ENCODE data around the gene OR2L5.

The OR2L5 gene

DNA sequence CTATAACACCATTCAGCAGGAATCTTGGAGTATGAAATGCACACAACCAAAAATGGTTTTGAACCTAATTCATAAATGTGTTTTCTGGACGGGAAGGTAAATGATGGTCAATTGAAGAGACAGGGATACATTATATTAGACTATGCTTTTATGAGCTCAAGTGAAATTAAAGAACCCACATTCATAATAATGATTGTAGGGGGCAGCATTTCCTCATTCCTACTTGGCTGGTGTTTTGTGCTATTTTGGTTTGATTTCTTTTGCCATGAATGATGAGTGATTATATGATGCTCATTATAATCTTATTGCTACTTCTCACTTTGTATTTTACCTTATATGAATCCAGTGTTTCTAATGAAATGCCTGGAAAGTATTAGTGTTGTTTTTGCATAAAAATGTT, 33.5 kb downstream of the OR2L5 start:
- TF ChIP-seq, protein P1, sequence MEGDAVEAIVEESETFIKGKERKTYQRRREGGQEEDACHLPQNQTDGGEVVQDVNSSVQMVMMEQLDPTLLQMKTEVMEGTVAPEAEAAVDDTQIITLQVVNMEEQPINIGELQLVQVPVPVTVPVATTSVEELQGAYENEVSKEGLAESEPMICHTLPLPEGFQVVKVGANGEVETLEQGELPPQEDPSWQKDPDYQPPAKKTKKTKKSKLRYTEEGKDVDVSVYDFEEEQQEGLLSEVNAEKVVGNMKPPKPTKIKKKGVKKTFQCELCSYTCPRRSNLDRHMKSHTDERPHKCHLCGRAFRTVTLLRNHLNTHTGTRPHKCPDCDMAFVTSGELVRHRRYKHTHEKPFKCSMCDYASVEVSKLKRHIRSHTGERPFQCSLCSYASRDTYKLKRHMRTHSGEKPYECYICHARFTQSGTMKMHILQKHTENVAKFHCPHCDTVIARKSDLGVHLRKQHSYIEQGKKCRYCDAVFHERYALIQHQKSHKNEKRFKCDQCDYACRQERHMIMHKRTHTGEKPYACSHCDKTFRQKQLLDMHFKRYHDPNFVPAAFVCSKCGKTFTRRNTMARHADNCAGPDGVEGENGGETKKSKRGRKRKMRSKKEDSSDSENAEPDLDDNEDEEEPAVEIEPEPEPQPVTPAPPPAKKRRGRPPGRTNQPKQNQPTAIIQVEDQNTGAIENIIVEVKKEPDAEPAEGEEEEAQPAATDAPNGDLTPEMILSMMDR (conservative IDR thresholded peaks at IDR 0.05; ENCODE audit: low read depth) = no peak
- H3K27ac ChIP-seq = no peak overlapping the region
- no peak for DNase-seq (ENCODE audit: low spot score)
- CTCF ChIA-PET = interaction anchor here (0.6 kb wide), 1 partner anchor 11 kb away, joined by 4 read pairs; no protein-coding TSS in a partner anchor
- POLR2A ChIA-PET (ENCODE audit: low non-redundant PET) = no interaction called here

DNA sequence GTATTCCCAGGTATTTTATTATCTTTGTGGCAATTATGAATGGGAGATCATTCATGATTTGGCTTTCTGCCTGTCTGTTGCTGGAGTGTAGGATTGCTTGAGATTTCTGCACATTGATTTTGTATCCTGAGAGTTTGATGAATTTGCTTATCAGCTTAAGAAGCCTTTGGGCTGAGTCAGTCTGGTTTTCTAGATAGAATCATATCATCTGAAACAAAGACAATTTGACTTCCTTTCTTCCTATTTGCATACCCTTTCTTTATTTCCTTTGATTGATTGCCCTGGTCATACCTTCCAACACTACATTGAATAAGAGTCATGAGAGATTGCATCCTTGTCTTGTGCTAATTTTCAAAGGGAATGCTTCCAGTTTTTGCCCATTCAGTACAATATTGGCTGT, 41.2 kb downstream of the OR2L5 start:
- TF ChIP-seq, protein P1 (conservative IDR thresholded peaks at IDR 0.05; ENCODE audit: low read depth) = no peak
- CTCF ChIA-PET = no interaction called here
- no peak overlapping the region for H3K27ac ChIP-seq
- no peak for DNase-seq (ENCODE audit: low spot score)
- POLR2A ChIA-PET (ENCODE audit: low non-redundant PET) = no interaction called here

DNA sequence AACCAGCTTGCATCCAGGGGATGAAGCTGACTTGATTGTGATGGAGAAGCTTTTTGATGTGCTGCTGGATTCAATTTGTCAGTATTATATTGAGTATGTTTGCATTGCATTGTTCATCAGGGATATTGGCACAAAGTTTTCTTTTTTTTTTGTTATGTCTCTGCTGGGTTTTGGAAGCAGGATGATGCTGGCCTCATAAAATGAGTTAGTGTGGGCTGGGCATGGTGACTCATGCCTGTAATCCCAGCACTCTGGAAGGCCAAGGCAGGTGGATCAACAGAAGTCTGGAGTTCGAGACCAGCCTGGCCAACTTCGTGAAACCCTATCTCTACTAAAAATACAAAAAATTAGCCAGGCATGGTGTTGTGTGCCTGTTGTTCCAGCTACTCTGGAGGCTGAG, 41.8 kb downstream of the OR2L5 start:
- ChIA-PET POLR2A (ENCODE audit: low non-redundant PET) (no interaction called here), CTCF (no interaction called here)
- no peak for DNase-seq (ENCODE audit: low spot score)
- TF ChIP-seq, protein P1 (conservative IDR thresholded peaks at IDR 0.05; ENCODE audit: low read depth) = no peak
- no peak overlapping the region for H3K27ac ChIP-seq

DNA sequence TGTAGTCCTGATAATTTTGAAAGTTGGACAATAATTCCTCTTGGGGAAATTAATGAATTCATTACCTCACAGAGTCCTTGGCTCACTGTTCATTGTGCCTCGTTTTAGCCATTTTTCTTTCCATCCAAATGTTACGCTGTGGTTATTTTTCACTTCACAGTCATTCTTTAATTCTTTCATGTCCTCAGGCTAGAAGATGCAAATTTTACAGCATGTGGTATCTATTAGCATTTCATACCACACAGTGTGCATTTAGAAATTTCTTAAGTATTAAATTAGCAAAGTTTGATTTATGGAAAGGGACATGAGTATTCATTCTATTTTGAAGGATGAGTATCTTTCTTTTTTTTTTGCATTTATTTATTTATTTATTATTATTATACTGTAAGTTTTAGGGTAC, 51.6 kb downstream of the OR2L5 start:
- no peak for DNase-seq (ENCODE audit: low spot score)
- H3K27ac ChIP-seq = no peak overlapping the region
- CTCF ChIA-PET = no interaction called here
- TF ChIP-seq, protein P1 (conservative IDR thresholded peaks at IDR 0.05; ENCODE audit: low read depth) = no peak
- POLR2A ChIA-PET (ENCODE audit: low non-redundant PET) = no interaction called here

DNA sequence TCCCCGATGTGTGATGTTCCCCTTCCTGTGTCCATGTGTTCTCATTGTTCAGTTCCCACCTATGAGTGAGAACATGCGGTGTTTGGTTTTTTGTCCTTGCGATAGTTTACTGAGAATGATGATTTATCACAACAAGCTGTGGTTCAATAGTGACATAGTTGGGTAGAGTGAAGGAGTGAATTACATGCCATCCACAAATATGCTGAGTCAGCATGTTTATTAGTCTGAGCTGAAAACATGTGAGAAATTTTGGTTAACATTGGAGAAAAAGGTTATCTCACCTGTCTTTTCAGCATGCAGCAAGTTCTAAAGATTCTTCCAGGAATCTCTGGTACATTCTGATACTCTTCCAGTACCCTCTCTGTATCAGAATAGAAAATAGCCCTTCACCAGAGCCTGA, 52.1 kb downstream of the OR2L5 start:
- CTCF ChIA-PET = no interaction called here
- TF ChIP-seq, protein P1 (conservative IDR thresholded peaks at IDR 0.05; ENCODE audit: low read depth) = no peak
- H3K27ac ChIP-seq = no peak overlapping the region
- POLR2A ChIA-PET (ENCODE audit: low non-redundant PET) = no interaction called here
- DNase-seq (ENCODE audit: low spot score) = no peak
